HuH-7 (cell line): Measurements from ENCODE around the gene PCGF3.

Source experiments
- DNase-seq: peaks from one replicate; pipeline ENCODE4 v3.0.0; 2011; ENCODE audit warnings: low spot score

The PCGF3 gene

GRCh38 chr4:784401-785331 lies 79.0 kb downstream of the PCGF3 start:
- no peak for DNase-seq

- DNase-seq = no peak
Measured at GRCh38 chr4:785332-786073, 79.9 kb downstream of the PCGF3 start.

GRCh38 chr4:786074-786741 lies 80.6 kb downstream of the PCGF3 start:
- DNase-seq = no peak

GRCh38 chr4:786861-787300 lies 81.2 kb downstream of the PCGF3 start:
- no peak for DNase-seq

- DNase-seq = no peak
Measured at GRCh38 chr4:787561-787981, 81.9 kb downstream of the PCGF3 start.

- DNase-seq = no peak
Measured at GRCh38 chr4:788006-788635, 82.5 kb downstream of the PCGF3 start.

- DNase-seq = no peak
Measured at GRCh38 chr4:788636-789297, 83.1 kb downstream of the PCGF3 start.

- no peak for DNase-seq
Measured at GRCh38 chr4:789571-790465, 84.2 kb downstream of the PCGF3 start.

- DNase-seq = no peak
Measured at GRCh38 chr4:790466-790820, 84.8 kb downstream of the PCGF3 start.

DNA sequence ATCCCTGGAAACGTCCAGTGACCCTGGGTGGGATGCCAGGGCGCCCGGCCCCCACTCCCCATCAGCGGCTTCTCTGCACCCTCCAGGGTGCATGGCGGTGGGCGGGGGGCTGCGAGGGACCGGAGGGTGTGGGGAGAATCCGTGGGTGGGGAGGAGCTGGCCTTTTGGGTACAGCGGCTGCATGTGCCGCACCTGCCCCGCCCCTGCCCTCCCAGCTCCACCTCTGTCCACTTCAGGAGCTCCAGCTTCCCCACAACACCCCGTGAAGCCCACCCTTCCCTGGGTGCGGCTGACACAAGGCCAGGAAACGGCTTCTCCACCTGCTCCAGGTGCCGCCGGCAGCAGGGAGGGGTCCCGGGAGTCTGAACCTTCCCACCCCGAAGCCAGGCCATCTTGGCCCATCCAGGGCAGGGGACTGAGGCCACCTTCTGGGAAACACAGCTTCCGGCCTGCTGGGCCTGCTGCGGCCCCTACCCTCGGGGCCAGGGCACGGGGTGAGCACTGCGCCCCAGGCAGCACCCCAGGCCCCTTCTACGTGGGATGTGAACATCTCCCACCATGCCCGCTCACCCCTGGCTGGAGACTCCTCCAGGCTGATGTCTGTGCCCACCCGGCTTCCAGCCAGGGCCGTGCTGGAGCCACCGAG lies 85.7 kb downstream of the PCGF3 start:
- DNase-seq = no peak

DNA sequence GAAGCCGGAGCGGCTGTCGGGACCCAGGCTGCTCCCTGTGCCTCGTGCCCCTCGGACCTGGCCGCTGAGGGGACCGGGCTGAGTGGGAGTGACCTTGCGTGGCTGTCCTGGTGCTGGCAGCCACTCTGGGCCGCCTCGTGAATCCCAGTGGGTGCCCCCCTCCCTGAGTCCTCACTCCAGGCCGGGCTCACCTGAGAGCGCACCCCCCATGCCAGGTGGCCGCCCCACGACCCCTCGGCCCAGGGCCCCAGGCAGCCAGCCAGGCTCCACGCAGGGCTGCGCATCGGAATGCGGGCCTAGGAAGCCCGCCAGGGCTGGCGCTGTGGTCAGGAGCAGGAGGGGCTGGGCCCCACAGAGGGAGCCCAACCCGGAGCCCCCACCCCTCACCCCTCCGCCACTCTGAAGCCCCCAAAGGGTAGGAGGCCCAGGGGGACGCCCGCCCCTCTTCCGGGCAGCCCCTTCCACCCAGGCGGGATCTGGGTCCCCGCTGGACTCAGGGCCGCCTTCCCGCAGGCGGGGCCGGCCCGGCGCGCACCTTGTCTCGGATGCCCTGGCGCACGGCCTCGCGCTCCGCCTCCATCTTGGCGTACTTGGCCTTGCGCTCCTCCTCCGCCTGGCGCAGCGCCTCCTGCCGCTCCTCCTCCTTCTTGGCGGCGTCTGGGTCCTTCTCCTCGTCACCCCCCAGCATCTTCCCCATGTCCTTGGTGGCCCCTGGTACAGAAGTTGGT lies 86.4 kb downstream of the PCGF3 start:
- no peak for DNase-seq

GRCh38 chr4:792626-793092 lies 87.0 kb downstream of the PCGF3 start:
- DNase-seq = no peak

- DNase-seq = no peak
Measured at GRCh38 chr4:793093-793861, 87.6 kb downstream of the PCGF3 start.

- DNase-seq = no peak
Measured at GRCh38 chr4:793941-794621, 88.4 kb downstream of the PCGF3 start.

DNA sequence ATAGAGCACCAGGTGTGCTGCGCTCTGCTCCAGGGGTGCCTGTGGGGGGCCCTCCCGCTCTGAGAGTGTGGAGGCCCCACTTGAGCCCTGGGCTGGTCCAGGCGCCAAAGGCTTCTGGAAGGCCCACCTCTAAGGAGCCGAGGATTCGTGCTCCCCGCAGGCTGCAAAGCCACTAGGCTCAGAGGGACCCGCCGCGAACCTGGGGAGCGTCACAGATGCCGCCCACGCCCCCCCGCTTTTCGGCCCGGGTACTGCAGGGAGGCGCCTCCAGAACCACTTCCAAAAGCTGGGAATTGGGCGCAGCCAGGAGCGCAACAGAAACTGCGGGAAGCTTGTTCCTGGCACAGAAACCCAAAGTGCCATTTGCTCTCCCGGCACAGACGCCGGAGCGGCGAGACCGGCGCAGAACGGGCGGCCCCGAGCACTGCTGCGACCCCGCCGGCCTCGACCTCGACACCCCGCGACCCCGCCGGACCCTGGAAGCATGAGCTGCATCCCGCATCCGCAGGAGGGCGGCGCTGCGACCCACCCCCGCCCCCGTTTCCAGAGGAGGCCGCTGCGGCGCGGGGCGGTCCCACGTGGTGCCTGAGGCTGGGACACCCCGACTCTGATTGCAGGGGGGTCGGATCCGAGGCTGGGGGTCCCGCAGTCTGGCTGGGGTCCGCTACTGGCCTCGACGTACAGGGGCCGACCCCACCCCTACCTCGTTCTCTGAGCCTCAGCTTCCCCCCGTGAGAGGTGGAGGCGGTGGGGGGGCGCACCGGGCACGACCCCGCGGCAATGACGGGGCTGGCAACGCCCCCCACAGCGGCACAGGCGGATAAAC lies 89.5 kb downstream of the PCGF3 start:
- DNase-seq = no peak

GRCh38 chr4:795726-796119 lies 90.1 kb downstream of the PCGF3 start:
- no peak for DNase-seq

GRCh38 chr4:796206-796605 lies 90.6 kb downstream of the PCGF3 start:
- DNase-seq = no peak
